GM12875 (cell line): ENCODE results near the gene UBE2D4.
"Not testable (repeated sequence)": the region's sequence is repeated elsewhere in the genome, so short reads cannot be mapped to it uniquely, and the experiment has no call there.

Experiments used
- H3K4me3 ChIP-seq: one replicate; pipeline ENCODE4 v1.5.1; 2011; ENCODE audit warnings: low read depth, low read length, control low read depth
- TF ChIP-seq, protein P1 (sequence below): IDR thresholded peaks from 2 replicates; pipeline ENCODE4 v1.5.1; 2011; ENCODE audit warnings: low read depth, mild to moderate bottlenecking, control low read depth, inconsistent platforms, low read length, moderate library complexity, borderline replicate concordance; ENCODE audit not compliant: insufficient read depth

Gene UBE2D4

DNA sequence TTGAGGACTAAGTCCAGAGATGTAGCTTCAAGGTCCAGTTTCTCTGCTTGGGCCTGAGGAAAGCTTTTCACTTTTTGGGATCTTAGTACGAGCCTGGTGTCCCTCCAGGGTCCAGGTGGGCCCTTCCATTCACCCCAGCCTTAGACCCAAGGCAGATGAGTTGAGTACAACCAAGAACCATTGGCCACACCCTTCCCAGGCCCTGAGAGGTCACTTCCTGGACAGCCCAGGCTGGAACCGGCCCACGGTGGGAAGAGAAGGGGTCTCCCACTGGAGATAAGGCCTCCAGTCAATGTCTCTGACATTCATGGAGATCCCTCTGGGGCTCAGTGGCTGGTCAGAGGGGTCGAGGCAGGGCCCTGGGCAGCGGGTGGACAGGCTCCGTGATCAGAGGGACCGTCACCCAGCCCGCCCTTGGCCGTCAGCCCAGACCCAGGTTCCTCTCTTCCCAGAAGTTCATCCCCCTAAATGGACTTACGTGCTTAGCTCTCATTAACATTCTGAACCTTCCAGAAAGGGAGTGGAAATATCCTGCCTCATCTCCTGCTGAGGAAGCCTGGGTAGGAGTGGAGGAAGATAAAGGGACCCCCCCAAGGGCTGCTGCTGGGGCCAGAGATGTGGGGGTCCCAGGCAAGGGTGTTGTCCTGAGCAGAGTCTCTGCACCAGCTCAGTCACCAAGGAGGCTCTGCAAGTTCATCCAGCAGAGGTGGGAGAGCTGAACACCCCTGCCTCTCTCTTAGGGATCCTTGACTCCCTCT is 48.7 kb downstream of the UBE2D4 start:
- not testable (repeated sequence) for H3K4me3 ChIP-seq

DNA sequence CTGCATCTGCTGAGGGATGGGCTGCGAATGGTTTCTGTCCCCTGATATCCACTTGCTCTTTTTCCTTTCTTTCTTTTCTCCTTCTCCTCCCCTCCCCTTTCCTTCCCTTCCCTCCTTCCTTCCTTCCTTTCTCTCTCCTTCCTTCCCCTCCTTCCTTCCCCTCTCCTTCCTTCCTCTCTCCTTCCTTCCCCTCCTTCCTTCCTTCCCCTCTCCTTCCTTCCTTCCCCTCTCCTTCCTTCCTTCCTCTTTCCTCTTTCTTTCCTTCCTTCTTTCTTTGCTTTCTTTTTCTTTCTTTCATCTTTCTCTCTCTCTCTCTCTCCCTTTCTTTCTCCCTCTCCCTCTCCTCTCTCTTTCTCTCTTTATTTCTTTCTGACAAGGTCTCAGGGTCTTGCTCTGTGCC is 51.3 kb downstream of the UBE2D4 start:
- no peak overlapping the region for H3K4me3 ChIP-seq
- TF ChIP-seq, protein P1, sequence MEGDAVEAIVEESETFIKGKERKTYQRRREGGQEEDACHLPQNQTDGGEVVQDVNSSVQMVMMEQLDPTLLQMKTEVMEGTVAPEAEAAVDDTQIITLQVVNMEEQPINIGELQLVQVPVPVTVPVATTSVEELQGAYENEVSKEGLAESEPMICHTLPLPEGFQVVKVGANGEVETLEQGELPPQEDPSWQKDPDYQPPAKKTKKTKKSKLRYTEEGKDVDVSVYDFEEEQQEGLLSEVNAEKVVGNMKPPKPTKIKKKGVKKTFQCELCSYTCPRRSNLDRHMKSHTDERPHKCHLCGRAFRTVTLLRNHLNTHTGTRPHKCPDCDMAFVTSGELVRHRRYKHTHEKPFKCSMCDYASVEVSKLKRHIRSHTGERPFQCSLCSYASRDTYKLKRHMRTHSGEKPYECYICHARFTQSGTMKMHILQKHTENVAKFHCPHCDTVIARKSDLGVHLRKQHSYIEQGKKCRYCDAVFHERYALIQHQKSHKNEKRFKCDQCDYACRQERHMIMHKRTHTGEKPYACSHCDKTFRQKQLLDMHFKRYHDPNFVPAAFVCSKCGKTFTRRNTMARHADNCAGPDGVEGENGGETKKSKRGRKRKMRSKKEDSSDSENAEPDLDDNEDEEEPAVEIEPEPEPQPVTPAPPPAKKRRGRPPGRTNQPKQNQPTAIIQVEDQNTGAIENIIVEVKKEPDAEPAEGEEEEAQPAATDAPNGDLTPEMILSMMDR: no peak

DNA sequence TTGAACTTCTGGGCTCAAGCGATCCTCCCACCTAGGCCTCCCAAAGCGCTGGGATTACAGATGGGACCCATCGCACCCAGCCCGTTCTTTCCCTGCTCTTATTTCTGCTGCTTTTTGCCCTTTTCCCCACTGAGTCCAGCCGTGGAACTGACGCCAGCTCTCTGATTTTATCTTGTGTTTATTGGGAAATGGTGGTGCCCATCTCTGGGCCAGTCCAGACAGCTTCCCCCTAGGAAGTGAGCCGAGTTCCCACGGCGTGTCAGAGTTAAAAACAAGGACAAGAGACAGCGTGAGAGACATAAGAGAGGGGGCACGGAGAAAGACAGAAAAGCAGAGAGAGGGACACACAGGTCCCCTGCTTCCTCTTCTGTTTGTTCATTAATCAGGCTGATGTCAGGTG is 51.9 kb downstream of the UBE2D4 start:
- not testable (repeated sequence) for H3K4me3 ChIP-seq

DNA sequence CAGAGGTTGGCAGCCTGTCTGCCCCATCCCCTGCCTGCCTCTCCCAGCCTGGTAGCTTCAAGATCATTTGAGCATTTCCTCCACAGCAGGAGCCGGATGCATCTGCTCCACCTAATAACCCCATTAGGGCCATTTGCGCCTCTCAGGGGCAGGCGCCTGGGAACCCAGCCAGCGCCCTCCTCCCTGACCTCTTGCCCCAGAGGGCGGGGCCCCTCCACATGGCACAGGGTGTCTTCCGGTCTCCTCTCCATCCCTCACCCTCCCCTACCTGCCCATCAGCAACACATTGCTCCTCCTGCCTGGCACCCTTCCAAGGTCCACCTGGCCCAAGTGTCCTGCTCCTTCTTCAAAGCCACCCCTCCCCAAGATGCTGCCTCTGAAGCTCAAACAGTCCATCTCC is 56.6 kb downstream of the UBE2D4 start:
- H3K4me3 ChIP-seq: not testable (repeated sequence)

DNA sequence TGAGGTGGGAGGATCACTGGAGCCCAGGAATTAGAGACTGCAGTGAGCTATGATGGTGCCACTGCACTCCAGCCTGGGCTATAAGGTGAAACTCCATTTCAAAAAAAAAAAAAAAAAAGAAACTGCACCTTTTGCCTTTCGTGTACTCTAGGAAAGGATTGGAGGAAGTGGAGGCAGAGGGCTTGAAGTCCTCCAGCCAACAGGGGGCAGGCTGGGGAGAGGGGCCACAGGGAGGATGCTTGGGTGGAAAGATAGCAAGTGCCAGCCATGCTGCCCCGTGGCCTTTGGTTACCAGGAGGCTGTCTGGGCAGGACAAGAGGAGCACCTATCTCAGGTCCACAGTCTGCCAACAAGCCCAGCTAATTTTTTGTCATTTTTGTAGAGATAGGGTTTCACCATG is 57.5 kb downstream of the UBE2D4 start:
- TF ChIP-seq, protein P1: 0 out of 2 replicates have a peak, but pooled peaks have one; percentile 3
- not testable (repeated sequence) for H3K4me3 ChIP-seq

DNA sequence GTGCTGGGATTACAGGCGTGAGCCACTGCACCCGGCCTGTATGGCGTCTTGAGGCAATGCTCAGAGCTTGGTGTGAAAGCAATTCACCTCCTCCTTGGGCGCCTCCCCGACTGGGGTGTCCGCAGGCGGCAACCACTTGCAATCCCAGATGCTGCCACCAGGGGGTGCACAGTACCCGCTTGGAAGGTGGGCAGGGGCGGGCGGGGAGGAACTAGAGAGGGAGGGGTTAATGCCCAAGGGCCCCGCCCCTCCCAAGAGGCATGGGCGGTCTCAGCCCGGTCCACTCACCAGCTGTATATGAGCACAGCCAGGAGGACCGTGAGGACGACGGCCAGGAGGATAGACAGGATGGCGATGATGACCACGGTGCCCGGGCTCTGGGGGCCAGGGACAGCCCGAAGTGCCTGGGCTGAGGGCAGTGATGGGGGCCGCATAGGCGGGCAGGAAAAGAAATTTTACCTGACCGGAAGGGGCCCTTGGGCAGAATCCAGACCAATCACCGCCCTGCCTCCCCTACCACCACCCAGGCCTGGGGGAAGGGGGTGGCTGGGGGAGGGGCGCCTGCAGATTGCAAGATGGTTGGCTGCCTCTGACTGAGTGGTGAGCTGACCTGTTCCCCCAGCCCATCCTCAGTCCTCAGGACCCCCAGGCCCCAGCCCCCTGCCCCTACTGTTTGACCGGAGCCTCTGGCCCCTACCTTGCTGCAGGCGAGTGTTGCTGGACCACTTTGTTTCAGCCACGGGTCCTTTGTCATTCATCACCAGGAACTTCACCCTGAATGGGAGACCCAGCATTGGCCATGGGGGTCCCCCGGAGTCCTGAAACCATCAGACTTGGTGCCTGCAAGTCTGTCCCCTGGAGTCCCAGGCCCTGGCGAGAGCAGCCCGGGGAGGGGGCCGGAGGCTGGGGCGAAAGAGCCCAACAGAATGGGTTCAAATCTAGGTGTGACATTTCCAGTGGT is 59.9 kb downstream of the UBE2D4 start:
- not testable (repeated sequence) for H3K4me3 ChIP-seq
- TF ChIP-seq, protein P1: peak; percentile 44

DNA sequence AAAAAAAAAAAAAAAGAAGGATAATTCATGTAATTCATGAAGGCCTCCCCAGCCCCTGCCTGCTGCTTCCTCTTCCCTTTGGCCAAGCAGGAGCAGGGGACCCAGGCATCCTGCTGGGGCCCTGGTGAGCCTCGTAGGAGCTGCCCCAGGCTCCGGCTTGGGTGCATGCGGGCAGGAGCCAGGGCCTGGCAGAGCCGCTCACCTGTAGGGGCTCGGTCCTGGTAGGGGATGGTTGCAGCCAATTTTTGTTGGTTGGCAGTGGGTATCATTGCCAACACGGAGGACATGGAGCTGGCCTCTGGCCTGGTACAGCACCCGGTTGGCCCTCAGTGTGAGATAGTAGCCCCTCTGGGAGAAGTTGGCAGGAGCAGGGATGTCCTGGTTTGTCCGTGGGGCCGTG is 61.2 kb downstream of the UBE2D4 start:
- H3K4me3 ChIP-seq: not testable (repeated sequence)

DNA sequence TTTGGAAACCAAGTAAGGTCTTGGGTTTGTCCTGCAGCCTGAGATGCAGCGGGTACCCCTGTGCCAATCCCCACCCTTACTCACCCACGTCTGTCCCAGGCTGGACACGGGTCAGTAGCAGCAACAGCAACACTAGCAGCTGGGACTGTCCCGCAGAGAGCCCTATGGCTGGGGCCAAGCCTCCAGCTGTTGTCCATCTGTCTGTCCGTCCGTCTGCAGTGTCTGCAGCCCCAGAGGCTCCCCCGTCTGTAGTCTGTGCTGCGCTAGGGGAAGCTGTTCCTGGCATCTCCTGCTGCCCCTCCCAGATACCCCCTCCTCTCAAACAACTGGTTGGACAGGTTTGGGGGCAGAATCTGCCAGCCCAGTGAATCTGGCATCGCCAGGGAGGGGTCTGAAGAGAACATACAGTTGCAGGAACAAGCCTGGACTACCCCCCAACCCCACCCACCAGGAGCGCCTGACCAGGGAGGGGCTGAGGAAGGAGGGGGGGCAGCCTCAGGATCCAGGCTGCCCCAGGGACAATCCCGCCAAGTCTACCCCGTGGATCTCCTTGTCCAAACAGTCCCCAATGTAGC is 63.9 kb downstream of the UBE2D4 start:
- H3K4me3 ChIP-seq: not testable (repeated sequence)

DNA sequence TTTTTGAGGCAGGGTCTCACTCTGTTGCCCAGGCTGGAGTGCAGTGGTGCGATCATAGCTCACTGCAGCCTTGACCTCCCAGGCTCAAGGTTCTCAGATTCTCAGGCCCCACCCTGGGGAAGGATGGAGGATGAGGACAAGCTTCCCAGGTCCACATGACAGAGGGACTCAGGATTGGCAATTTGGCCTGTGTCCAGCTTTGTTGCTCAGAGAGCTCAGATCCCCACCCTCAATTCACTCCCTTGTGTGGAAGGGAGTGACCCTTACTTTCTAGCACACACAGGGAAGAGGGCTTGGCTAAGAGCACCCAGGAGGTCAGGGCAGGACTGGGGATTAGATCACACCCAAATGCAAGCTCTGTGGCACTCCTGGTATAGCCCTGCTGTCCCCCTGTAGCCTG is 64.6 kb downstream of the UBE2D4 start:
- H3K4me3 ChIP-seq: not testable (repeated sequence)

DNA sequence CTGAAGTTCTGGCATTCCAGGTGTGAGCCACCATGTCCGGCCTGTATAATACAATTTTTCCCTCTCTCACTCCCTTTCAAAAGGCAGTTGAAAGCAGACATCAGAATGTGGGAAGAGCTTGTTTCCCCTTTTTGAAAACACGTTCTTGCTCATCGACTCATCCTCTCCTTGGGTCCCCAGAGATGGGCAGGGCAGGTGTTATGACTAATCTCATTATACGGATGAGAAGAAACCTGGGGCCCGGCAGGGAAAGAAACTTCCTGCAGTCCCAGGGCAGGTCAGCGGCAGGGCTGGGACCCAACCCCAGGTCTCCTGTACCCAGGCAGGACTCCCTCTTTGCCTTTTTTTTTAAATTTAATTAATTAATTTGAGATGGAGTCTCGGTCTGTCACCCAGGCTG is 66.7 kb downstream of the UBE2D4 start:
- not testable (repeated sequence) for H3K4me3 ChIP-seq

DNA sequence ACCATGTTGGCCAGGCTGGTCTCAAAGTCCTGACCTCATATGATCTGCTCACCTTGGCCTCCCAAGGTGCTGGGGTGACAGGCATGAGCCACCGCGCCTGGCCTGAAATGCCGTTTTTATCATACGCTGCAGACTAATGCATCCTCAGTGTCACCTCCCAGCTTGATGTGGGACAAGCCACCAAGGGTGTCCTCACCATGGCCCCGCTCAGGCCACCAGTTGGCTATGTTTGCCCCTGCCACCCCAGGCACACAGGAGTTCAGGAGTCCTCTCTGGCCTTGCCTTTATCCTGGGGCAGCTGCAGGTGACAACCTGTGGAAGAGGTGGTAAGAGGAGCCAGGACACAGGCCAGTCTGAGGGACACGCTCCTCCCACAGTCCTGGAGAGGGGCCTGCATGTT is 68.4 kb downstream of the UBE2D4 start:
- H3K4me3 ChIP-seq: not testable (repeated sequence)

DNA sequence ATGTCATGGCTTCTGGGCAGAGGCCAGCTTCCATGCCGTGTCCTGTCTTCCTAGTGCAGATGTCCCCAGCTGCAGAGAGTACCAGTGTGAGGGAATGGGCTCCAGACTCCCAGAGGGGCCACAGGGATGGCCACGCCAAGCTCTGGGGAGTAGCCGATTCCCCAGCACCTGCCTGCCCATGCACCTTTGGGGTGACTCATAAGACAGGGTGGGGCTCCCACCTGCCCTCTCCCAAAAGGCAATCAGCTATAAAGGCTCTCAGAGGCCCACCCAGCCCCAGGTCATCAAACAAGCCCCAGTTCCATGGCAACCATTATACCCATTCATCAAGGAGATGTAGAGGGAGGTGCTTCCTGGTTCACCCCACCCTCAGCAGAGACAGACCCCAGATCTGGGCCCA is 71.3 kb downstream of the UBE2D4 start, which contains the start of gene SPDYE1:
Gene SPDYE1, plus strand, starts transcription at position 366 of the 400 bp plus-strand sequence. CDS start 2,053 bp downstream, outside the sequence.
- H3K4me3 ChIP-seq: not testable (repeated sequence)
